Testis (tissue), 3 donors: ENCODE measurements around the gene NOXRED1. TPM values are rescaled to one million over a fixed set of nuclear protein-coding genes. Genes with fewer than 3 reads are reported as not detected.

Source experiments
- DNase-seq: peaks from one replicate; pipeline ENCODE4 v3.0.0-alpha.2; 2019
- H3K27ac ChIP-seq, 2 donors: fragments of 200-600 bp; sonication (generic); one replicate each; pipeline ENCODE4 v1.5.1; 2019
- H3K27me3 ChIP-seq: fragments of 200-600 bp; sonication (generic); one replicate; pipeline ENCODE4 v1.5.1; 2019
- H3K36me3 ChIP-seq: fragments of 200-600 bp; sonication (generic); one replicate; pipeline ENCODE4 v1.5.1; 2017; ENCODE audit warnings: low read depth; ENCODE audit errors: missing control alignments
- H3K4me1 ChIP-seq: fragments of 200-600 bp; sonication (generic); one replicate; pipeline ENCODE4 v1.5.1; 2019
- H3K4me3 ChIP-seq, 2 donors: fragments of 200-600 bp; sonication (generic); one replicate each; pipeline ENCODE4 v1.5.1; 2017 to 2019
- H3K9me3 ChIP-seq: fragments of 200-600 bp; sonication (generic); one replicate; pipeline ENCODE4 v1.5.1; 2017
- CTCF ChIP-seq, 3 experiments: fragments of 450-650 bp in 2 of 3; fragments of 200-600 bp in 1 of 3; sonication (generic) in 1 of 3; IDR thresholded peaks; one replicate each; pipeline ENCODE4 v1.5.1; 2016 to 2019; ENCODE audit warnings: antibody characterized with exemption in 3 of 3, mild to moderate bottlenecking in 2 of 3, moderate library complexity in 1 of 3
- POLR2A ChIP-seq: fragments of 450-650 bp; IDR thresholded peaks from one replicate; pipeline ENCODE4 v1.6.1; 2017; ENCODE audit warnings: antibody characterized with exemption, mild to moderate bottlenecking, moderate library complexity
- WGBS, 2 donors: methylation state at CpG; one replicate each; pipeline ENCODE4 v1.1.5; 2018; 5-methylcytosine and 5-hydroxymethylcytosine counted together
- intact Hi-C: fragments of 100-400 bp; cut with DNase I; formaldehyde crosslinking; loops from one replicate; pipeline ENCODE4 v1.15.1; 2023; ENCODE audit warnings: low total_unique reads
- polyA plus RNA-seq: library from polyadenylated mRNA; stranded (reverse); fragments of 350-450 nt; fragmentation: Illumina TruSeq; extraction: RNeasy Lipid Tissue Mini Kit (QIAGEN cat#74804); gene quantifications from one replicate; pipeline ENCODE4 v1.2.3, GENCODE V29; 2014; ENCODE audit warnings: low read depth, low replicate concordance; ENCODE audit not compliant: insufficient read depth
- small RNA-seq, 2 donors: library from RNA; depleted of rRNA; stranded (forward); fragments of <200 nt; gene quantifications; one replicate each; pipeline ENCODE3, GENCODE V24; 2016
- total RNA-seq, 2 donors: library from RNA; depleted of rRNA; stranded (reverse); fragments of >200 nt; gene quantifications; one replicate each; pipeline ENCODE4 v1.2.3, GENCODE V29; 2016

The NOXRED1 gene
- total and polyA plus RNA-seq, 3 donors from 2014 or later, result 5.2 to 18.0 (median 11.3) TPM

DNA sequence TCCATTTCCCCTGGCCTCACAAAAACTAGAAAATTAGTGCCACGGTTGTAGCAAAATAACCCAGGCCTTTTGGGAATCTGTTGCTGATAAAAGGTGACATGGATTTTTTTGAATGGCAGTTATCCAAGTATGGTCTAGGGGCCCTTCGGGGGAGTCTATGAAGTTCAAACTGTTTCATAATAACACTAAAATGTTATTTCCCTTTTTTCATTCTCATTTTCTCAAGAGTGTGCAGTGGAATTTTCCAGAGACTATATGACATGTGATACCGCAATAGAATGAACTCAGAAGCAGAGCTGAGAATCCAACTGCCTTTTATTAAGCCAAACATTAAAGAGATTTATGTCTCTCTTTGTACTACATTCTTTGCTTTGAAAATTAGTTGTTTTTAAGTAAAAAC lies 75.6 kb downstream of the NOXRED1 start:
- no peak overlapping the region for H3K4me3 ChIP-seq

GRCh38 chr14:77346495-77346894 lies 76.8 kb downstream of the NOXRED1 start:
- no peak for DNase-seq
- no peaks in the 10 kb centered on the region for H3K36me3 ChIP-seq
- intact Hi-C loops, result no loop called here
- no peaks in the 10 kb centered on the region for H3K27me3 ChIP-seq
- no peak overlapping the region for H3K4me3 ChIP-seq
- TF ChIP-seq POLR2A, result no peak
- TF ChIP-seq CTCF (IDR thresholded peaks at IDR 0.05), result no peak
- 88 to 92% methylated on average over 2 of the region's 2 CpGs for WGBS, 2 donors
- H3K27ac ChIP-seq, result no peak overlapping the region
- H3K9me3 ChIP-seq, result no peaks in the 10 kb centered on the region
- no peaks in the 10 kb centered on the region for H3K4me1 ChIP-seq

More for the DNA sequence above, 75.6 kb downstream of the NOXRED1 start:
- Histone ChIP-seq H3K27ac (no peak overlapping the region), H3K9me3 (no peaks in the 10 kb centered on the region), H3K36me3 (no peaks in the 10 kb centered on the region), H3K27me3 (no peaks in the 10 kb centered on the region), H3K4me1 (no peaks in the 10 kb centered on the region)
- 68 to 71% methylated on average over 3 of the region's 3 CpGs for WGBS, 2 donors
- intact Hi-C loops, result no loop called here
- DNase-seq, result no peak
- TF ChIP-seq POLR2A, result no peak
- no peak for TF ChIP-seq CTCF (IDR thresholded peaks at IDR 0.05)

DNA sequence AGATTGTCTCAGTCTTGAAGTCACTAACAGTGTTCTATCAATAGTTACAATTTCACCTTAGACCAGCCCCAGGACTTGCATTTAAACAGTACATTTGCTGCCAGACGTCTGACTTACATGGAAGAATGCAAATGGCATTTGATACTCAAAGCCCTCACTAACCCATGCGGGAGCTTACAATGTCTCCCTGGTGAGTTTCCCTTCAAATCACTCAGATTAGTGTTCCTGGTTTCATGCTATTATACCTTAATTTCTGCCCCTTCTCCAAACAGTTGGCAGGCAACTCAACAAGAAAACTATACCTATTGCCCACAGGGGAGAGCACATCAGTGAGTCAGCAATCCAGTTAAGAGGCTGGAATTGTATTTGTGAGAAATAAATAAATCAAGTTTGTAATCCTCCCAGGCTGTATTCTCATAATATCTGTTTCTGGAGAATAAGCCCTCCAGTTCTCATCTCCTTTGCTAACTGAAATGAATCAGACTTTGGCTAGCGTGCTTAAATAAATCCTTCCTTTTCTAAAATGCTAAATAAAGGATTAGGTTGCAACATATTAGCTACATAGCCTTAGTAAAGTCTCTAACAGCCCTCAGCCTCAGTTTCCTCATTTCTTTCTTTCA lies 78.8 kb downstream of the NOXRED1 start:
- no peak overlapping the region for H3K27ac ChIP-seq
- TF ChIP-seq POLR2A (no peak), CTCF (IDR thresholded peaks at IDR 0.05) (no peak)
- no peaks in the 10 kb centered on the region for H3K36me3 ChIP-seq
- DNase-seq, result no peak
- no peaks in the 10 kb centered on the region for H3K9me3 ChIP-seq
- no peak overlapping the region for H3K4me3 ChIP-seq
- no peaks in the 10 kb centered on the region for H3K27me3 ChIP-seq
- intact Hi-C loops, result no loop called here
- WGBS, 2 donors, result 78 to 85% methylated on average over 3 of the region's 3 CpGs
- H3K4me1 ChIP-seq, result no peaks in the 10 kb centered on the region

Small RNAs within 50 kb of the gene (small RNA-seq; reads per million reads assigned to genes)
- gene RF00404, result 0 reads per million in 2 donors

Other genes with a start within 250 kb of the NOXRED1 start
- 10 to 100 TPM; 14.1 to 20.7 TPM for gene TMEM63C, start 241.7 kb downstream of the NOXRED1 start, total RNA-seq
- gene TMEM63C, start 241.7 kb downstream of the NOXRED1 start, polyA plus RNA-seq, result 21.0 TPM
- 1 to 10 TPM; 1.1 to 1.3 TPM for gene NGB, start 152.3 kb downstream of the NOXRED1 start, total RNA-seq
- 0.76 TPM for gene NGB, start 152.3 kb downstream of the NOXRED1 start, polyA plus RNA-seq
- gene POMT2, start 102.6 kb downstream of the NOXRED1 start, total RNA-seq, result 100 to 1,000 TPM; 127 to 162 TPM
- 108 TPM for gene POMT2, start 102.6 kb downstream of the NOXRED1 start, polyA plus RNA-seq
- gene GSTZ1, start 102.5 kb downstream of the NOXRED1 start, total RNA-seq, result 10 to 100 TPM; 52.8 to 64.1 TPM
- gene GSTZ1, start 102.5 kb downstream of the NOXRED1 start, polyA plus RNA-seq, result 101 TPM
- gene TMED8, start 46.4 kb downstream of the NOXRED1 start, total RNA-seq, result 10 to 100 TPM; 30.9 to 40.1 TPM
- gene TMED8, start 46.4 kb downstream of the NOXRED1 start, polyA plus RNA-seq, result 16.9 TPM
- gene SAMD15, start 46.1 kb downstream of the NOXRED1 start, total RNA-seq, result 10 to 100 TPM in 1 of 2 donors, 1 to 10 TPM in 1; 9.2 to 22.6 TPM
- 31.3 TPM for gene SAMD15, start 46.1 kb downstream of the NOXRED1 start, polyA plus RNA-seq
- gene VIPAS39, start 34.1 kb upstream of the NOXRED1 start, total RNA-seq, result 10 to 100 TPM; 45.8 to 52.3 TPM
- gene VIPAS39, start 34.1 kb upstream of the NOXRED1 start, polyA plus RNA-seq, result 39.3 TPM
- 100 to 1,000 TPM; 250 to 379 TPM for gene AHSA1, start 34.6 kb upstream of the NOXRED1 start, total RNA-seq
- gene AHSA1, start 34.6 kb upstream of the NOXRED1 start, polyA plus RNA-seq, result 303 TPM
- gene ISM2, start 75.3 kb upstream of the NOXRED1 start, total RNA-seq, result 10 to 100 TPM in 1 of 2 donors, 1 to 10 TPM in 1; 6.2 to 28.7 TPM
- gene ISM2, start 75.3 kb upstream of the NOXRED1 start, polyA plus RNA-seq, result 4.4 TPM
- gene SPTLC2, start 193.1 kb upstream of the NOXRED1 start, total RNA-seq, result 10 to 100 TPM; 21.5 to 24.5 TPM
- gene SPTLC2, start 193.1 kb upstream of the NOXRED1 start, polyA plus RNA-seq, result 11.1 TPM